ENCODE measurements around the gene WFIKKN2. TPM values are rescaled to one million over a fixed set of nuclear protein-coding genes. Genes with fewer than 3 reads are reported as not detected.

WFIKKN2 gene
- total RNA-seq, 4 donors from 2014 or later, result 0.16 TPM; not detected in 3

GRCh38 chr17:50865868-50866260 is 30.5 kb downstream of the WFIKKN2 start:
- no peak for TF ChIP-seq CTCF (IDR thresholded peaks at IDR 0.05; ENCODE audit: low read depth)

GRCh38 chr17:50866261-50866949 is 31.0 kb downstream of the WFIKKN2 start, which contains the start of gene TOB1:
TOB1 (minus strand) TSS chr17:50866354; CDS start chr17:50864017, 2,337 bp downstream.
- TF ChIP-seq CTCF (IDR thresholded peaks at IDR 0.05; ENCODE audit: low read depth), result no peak

GRCh38 chr17:50866950-50867362 is 31.6 kb downstream of the WFIKKN2 start:
- TF ChIP-seq CTCF (IDR thresholded peaks at IDR 0.05; ENCODE audit: low read depth), result no peak

GRCh38 chr17:50867363-50868139 is 32.2 kb downstream of the WFIKKN2 start:
- TF ChIP-seq CTCF (IDR thresholded peaks at IDR 0.05; ENCODE audit: low read depth), result no peak

GRCh38 chr17:50868140-50868438 is 32.7 kb downstream of the WFIKKN2 start:
- TF ChIP-seq CTCF (IDR thresholded peaks at IDR 0.05; ENCODE audit: low read depth), result no peak

GRCh38 chr17:50868602-50869001 is 33.2 kb downstream of the WFIKKN2 start:
- no peak for TF ChIP-seq CTCF (IDR thresholded peaks at IDR 0.05; ENCODE audit: low read depth)

- no peak for TF ChIP-seq CTCF (IDR thresholded peaks at IDR 0.05; ENCODE audit: low read depth)
Measured at GRCh38 chr17:50871364-50871763, 36.0 kb downstream of the WFIKKN2 start.
